Endometrial microvascular endothelial cells (primary cell): ENCODE measurements around the gene NXNL1. TPM values are rescaled to one million over a fixed set of nuclear protein-coding genes. Genes with fewer than 3 reads are reported as not detected.

ENCODE experiments used
- in situ Hi-C: cut with HindIII; loops from 2 replicates; pipeline ENCODE4 v1.10.0; 2017; ENCODE audit warnings: low sequenced_read_pairs, low pct_unique_long_range_greater_than_20kb; ENCODE audit errors: inconsistent ontology term
- total RNA-seq: library from RNA; depleted of rRNA; stranded (reverse); fragments of >200 nt; gene quantifications from one replicate; pipeline ENCODE4 v1.2.3, GENCODE V29; 2015; ENCODE audit errors: inconsistent ontology term

NXNL1 gene
- total RNA-seq, 1 donor from 2014 or later, result not detected

- in situ Hi-C loops, result loop anchor here (25.0 kb wide), 1 partner anchor 426 kb away; the partner anchor contains the start of genes RPL18A and SLC5A5
Measured at GRCh38 chr19:17436094-17436873, 24.4 kb downstream of the NXNL1 start.

- in situ Hi-C loops, result loop anchor here (25.0 kb wide), 1 partner anchor 427 kb away; the partner anchor contains the start of genes RPL18A and SLC5A5
Measured at GRCh38 chr19:17435218-17435617, 25.5 kb downstream of the NXNL1 start.

- in situ Hi-C loops, result loop anchor here (25.0 kb wide), 1 partner anchor 431 kb away; the partner anchor contains the start of genes RPL18A and SLC5A5
Measured at GRCh38 chr19:17431417-17431816, 29.3 kb downstream of the NXNL1 start.

GRCh38 chr19:17429641-17430113 lies 31.0 kb downstream of the NXNL1 start:
- in situ Hi-C loops, result loop anchor here (25.0 kb wide), 1 partner anchor 433 kb away; the partner anchor contains the start of genes RPL18A and SLC5A5

- in situ Hi-C loops, result loop anchor here (25.0 kb wide), 1 partner anchor 437 kb away; the partner anchor contains the start of genes RPL18A and SLC5A5
Measured at GRCh38 chr19:17424743-17425365, 35.9 kb downstream of the NXNL1 start.

GRCh38 chr19:17423429-17424208 lies 37.1 kb downstream of the NXNL1 start:
- in situ Hi-C loops, result no loop called here

GRCh38 chr19:17421942-17422341 lies 38.8 kb downstream of the NXNL1 start:
- in situ Hi-C loops, result no loop called here

- in situ Hi-C loops, result no loop called here
Measured at GRCh38 chr19:17420475-17420924, 40.2 kb downstream of the NXNL1 start.

GRCh38 chr19:17419621-17420474 lies 40.9 kb downstream of the NXNL1 start, which contains the start of gene MVB12A:
TSS of gene MVB12A (plus strand) at chr19:17420047. CDS start at chr19:17420136, 89 bp downstream.
- in situ Hi-C loops, result no loop called here

- in situ Hi-C loops, result no loop called here
Measured at GRCh38 chr19:17419154-17419620, 41.5 kb downstream of the NXNL1 start.

GRCh38 chr19:17418710-17419109 lies 42.0 kb downstream of the NXNL1 start:
- in situ Hi-C loops, result no loop called here

- in situ Hi-C loops, result no loop called here
Measured at GRCh38 chr19:17415121-17415520, 45.6 kb downstream of the NXNL1 start.

GRCh38 chr19:17414097-17414496 lies 46.6 kb downstream of the NXNL1 start:
- in situ Hi-C loops, result no loop called here

GRCh38 chr19:17411801-17412200 lies 48.9 kb downstream of the NXNL1 start:
- in situ Hi-C loops, result no loop called here

- in situ Hi-C loops, result no loop called here
Measured at GRCh38 chr19:17409990-17410389, 50.7 kb downstream of the NXNL1 start.

- in situ Hi-C loops, result no loop called here
Measured at GRCh38 chr19:17406887-17407196, 53.9 kb downstream of the NXNL1 start.

GRCh38 chr19:17406046-17406886 lies 54.5 kb downstream of the NXNL1 start:
- in situ Hi-C loops, result no loop called here
